ENCODE results near the gene CHPT1.

CHPT1 gene

GRCh38 chr12:101690544-101691098, 6.8 kb upstream of the CHPT1 start:
- TF ChIP-seq CTCF (IDR thresholded peaks at IDR 0.05; ENCODE audit: low read length), result no peak
- TF ChIP-seq EZH2 (IDR thresholded peaks at IDR 0.05; ENCODE audit: borderline replicate concordance, low read length), result no peak
- Histone ChIP-seq H3F3A (ENCODE audit: insufficient read depth, low read length) (no peaks in the 10 kb centered on the region), H3K9ac (ENCODE audit: low read length) (no peak overlapping the region), H4K20me1 (ENCODE audit: insufficient read depth, low read length) (no peaks in the 10 kb centered on the region), H3K9me3 (ENCODE audit: low read length) (0 out of 2 replicates have a peak, but pooled peaks cover 3% of the 10 kb centered on the region), H3K79me2 (ENCODE audit: insufficient read depth, low read length) (no peaks in the 10 kb centered on the region), H2AFZ (ENCODE audit: low read length) (no peak overlapping the region), H3K4me2 (ENCODE audit: low read length) (no peak overlapping the region), H3K9me2 (ENCODE audit: low read depth, low read length) (no peaks in the 10 kb centered on the region), H3K27ac (ENCODE audit: low read depth, low read length, poor library complexity, severe bottlenecking) (no peak overlapping the region), H3K36me3 (ENCODE audit: insufficient read depth, low read length) (no peaks in the 10 kb centered on the region), H3K4me1 (ENCODE audit: insufficient read depth, low read length, severe bottlenecking) (peaks cover 14% of the 10 kb centered on the region), H3K4me3 (ENCODE audit: low read depth, low read length, poor library complexity, severe bottlenecking) (no peak overlapping the region), H3K27me3 (ENCODE audit: insufficient read depth, low read length) (no peaks in the 10 kb centered on the region)

- Histone ChIP-seq H3K9ac (ENCODE audit: low read length) (no peak overlapping the region), H3K4me2 (ENCODE audit: low read length) (no peak overlapping the region), H3K27me3 (ENCODE audit: insufficient read depth, low read length) (no peaks in the 10 kb centered on the region), H3K9me3 (ENCODE audit: low read length) (0 out of 2 replicates have a peak, but pooled peaks cover 3% of the 10 kb centered on the region), H3K27ac (ENCODE audit: low read depth, low read length, poor library complexity, severe bottlenecking) (no peak overlapping the region), H3K36me3 (ENCODE audit: insufficient read depth, low read length) (no peaks in the 10 kb centered on the region), H3F3A (ENCODE audit: insufficient read depth, low read length) (no peaks in the 10 kb centered on the region), H3K79me2 (ENCODE audit: insufficient read depth, low read length) (no peaks in the 10 kb centered on the region), H3K4me3 (ENCODE audit: low read depth, low read length, poor library complexity, severe bottlenecking) (no peak overlapping the region), H4K20me1 (ENCODE audit: insufficient read depth, low read length) (no peaks in the 10 kb centered on the region), H2AFZ (ENCODE audit: low read length) (no peak overlapping the region), H3K9me2 (ENCODE audit: low read depth, low read length) (no peaks in the 10 kb centered on the region), H3K4me1 (ENCODE audit: insufficient read depth, low read length, severe bottlenecking) (peaks cover 20% of the 10 kb centered on the region)
- TF ChIP-seq CTCF (IDR thresholded peaks at IDR 0.05; ENCODE audit: low read length) (no peak), EZH2 (IDR thresholded peaks at IDR 0.05; ENCODE audit: borderline replicate concordance, low read length) (no peak)
These were observed 5.8 kb upstream of the CHPT1 start for GRCh38 chr12:101691503-101692096.

- Histone ChIP-seq H3K27ac (ENCODE audit: low read depth, low read length, poor library complexity, severe bottlenecking) (no peak overlapping the region), H3K79me2 (ENCODE audit: insufficient read depth, low read length) (peaks cover 11% of the 10 kb centered on the region), H2AFZ (ENCODE audit: low read length) (no peak overlapping the region), H3K9me2 (ENCODE audit: low read depth, low read length) (no peaks in the 10 kb centered on the region), H3K36me3 (ENCODE audit: insufficient read depth, low read length) (peaks cover 4% of the 10 kb centered on the region; the same call in 1 of the 2 replicates), H3K4me1 (ENCODE audit: insufficient read depth, low read length, severe bottlenecking) (peaks cover 27% of the 10 kb centered on the region), H3K4me2 (ENCODE audit: low read length) (no peak overlapping the region), H3K27me3 (ENCODE audit: insufficient read depth, low read length) (no peaks in the 10 kb centered on the region), H3F3A (ENCODE audit: insufficient read depth, low read length) (no peaks in the 10 kb centered on the region), H3K9me3 (ENCODE audit: low read length) (0 out of 2 replicates have a peak, but pooled peaks cover 3% of the 10 kb centered on the region), H3K9ac (ENCODE audit: low read length) (no peak overlapping the region), H3K4me3 (ENCODE audit: low read depth, low read length, poor library complexity, severe bottlenecking) (no peak overlapping the region), H4K20me1 (ENCODE audit: insufficient read depth, low read length) (no peaks in the 10 kb centered on the region)
- TF ChIP-seq EZH2 (IDR thresholded peaks at IDR 0.05; ENCODE audit: borderline replicate concordance, low read length) (no peak), CTCF (IDR thresholded peaks at IDR 0.05; ENCODE audit: low read length) (no peak)
These were observed 3.1 kb upstream of the CHPT1 start for GRCh38 chr12:101694297-101694848.

Data from OCI-LY1 (cell line).